ENCODE data around the gene TMEM42.

GRCh38 chr3:44894485-44894884 lies 32.8 kb downstream of the TMEM42 start:
- TF ChIP-seq POLR2AphosphoS5 (IDR thresholded peaks at IDR 0.05; ENCODE audit: low read depth, low read length), result no peak
- TF ChIP-seq CTCF (IDR thresholded peaks at IDR 0.05), result no peak
- TF ChIP-seq, protein P1, sequence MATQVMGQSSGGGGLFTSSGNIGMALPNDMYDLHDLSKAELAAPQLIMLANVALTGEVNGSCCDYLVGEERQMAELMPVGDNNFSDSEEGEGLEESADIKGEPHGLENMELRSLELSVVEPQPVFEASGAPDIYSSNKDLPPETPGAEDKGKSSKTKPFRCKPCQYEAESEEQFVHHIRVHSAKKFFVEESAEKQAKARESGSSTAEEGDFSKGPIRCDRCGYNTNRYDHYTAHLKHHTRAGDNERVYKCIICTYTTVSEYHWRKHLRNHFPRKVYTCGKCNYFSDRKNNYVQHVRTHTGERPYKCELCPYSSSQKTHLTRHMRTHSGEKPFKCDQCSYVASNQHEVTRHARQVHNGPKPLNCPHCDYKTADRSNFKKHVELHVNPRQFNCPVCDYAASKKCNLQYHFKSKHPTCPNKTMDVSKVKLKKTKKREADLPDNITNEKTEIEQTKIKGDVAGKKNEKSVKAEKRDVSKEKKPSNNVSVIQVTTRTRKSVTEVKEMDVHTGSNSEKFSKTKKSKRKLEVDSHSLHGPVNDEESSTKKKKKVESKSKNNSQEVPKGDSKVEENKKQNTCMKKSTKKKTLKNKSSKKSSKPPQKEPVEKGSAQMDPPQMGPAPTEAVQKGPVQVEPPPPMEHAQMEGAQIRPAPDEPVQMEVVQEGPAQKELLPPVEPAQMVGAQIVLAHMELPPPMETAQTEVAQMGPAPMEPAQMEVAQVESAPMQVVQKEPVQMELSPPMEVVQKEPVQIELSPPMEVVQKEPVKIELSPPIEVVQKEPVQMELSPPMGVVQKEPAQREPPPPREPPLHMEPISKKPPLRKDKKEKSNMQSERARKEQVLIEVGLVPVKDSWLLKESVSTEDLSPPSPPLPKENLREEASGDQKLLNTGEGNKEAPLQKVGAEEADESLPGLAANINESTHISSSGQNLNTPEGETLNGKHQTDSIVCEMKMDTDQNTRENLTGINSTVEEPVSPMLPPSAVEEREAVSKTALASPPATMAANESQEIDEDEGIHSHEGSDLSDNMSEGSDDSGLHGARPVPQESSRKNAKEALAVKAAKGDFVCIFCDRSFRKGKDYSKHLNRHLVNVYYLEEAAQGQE (IDR thresholded peaks at IDR 0.05; ENCODE audit: insufficient read depth in 1 of 2, low read depth in 2 of 2, low read length in 1 of 2), result no peak
- TF ChIP-seq SIN3A (IDR thresholded peaks at IDR 0.05; ENCODE audit: borderline replicate concordance, insufficient read depth, low read depth, low read length), result no peak
- no peak for TF ChIP-seq TCF7L2 (IDR thresholded peaks at IDR 0.05; ENCODE audit: low read depth, low read length)
